Sigmoid colon (tissue), 4 donors: Measurements from ENCODE around the gene ADGRV1.

Source experiments
- EP300 ChIP-seq, 4 donors: sonication (generic); formaldehyde crosslinking; IDR thresholded peaks; one replicate each; pipeline ENCODE4 v1.6.1; 2017; ENCODE audit warnings: antibody characterized with exemption in 4 of 4
- POLR2A ChIP-seq, 2 donors: fragments of 450-650 bp; IDR thresholded peaks; one replicate each; pipeline ENCODE4 v1.6.1; 2016; ENCODE audit warnings: antibody characterized with exemption in 2 of 2, mild to moderate bottlenecking in 2 of 2, moderate library complexity in 2 of 2
- POLR2AphosphoS5 ChIP-seq, 4 donors: sonication (generic); formaldehyde crosslinking; IDR thresholded peaks; one replicate each; pipeline ENCODE4 v1.6.1; 2017; ENCODE audit warnings: antibody characterized with exemption in 4 of 4
- TF ChIP-seq, protein P1 (sequence below), 4 experiments: fragments of 450-650 bp in 3 of 4; fragments of 200-600 bp in 1 of 4; IDR thresholded peaks; one replicate each; pipeline ENCODE4 v1.5.1; 2016 to 2019; ENCODE audit warnings: antibody characterized with exemption in 4 of 4, mild to moderate bottlenecking in 3 of 4, moderate library complexity in 2 of 4

DNA sequence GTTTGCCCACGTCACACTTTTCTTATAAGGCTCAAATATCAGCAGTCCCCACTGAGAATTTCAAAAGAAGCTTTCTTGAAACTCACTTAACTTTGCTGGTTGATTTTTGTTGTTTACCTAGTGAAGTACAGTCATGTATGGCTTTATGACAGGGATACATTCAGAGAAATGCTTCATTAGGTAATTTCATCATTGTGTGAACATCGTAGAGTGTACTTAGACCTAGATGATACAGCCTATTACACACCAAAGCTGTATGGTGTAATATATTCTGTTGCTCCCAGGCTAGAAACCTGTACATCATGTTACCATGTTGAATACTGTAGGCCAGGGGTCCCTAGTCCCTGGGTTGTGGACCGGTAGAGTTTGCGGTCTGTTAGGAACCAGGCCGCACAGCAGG lies 647.5 kb downstream of the ADGRV1 start:
- TF ChIP-seq EP300 (IDR thresholded peaks at IDR 0.05) (no peak), POLR2AphosphoS5 (IDR thresholded peaks at IDR 0.05) (no peak), POLR2A (IDR thresholded peaks at IDR 0.05) (no peak)
- TF ChIP-seq, protein P1, sequence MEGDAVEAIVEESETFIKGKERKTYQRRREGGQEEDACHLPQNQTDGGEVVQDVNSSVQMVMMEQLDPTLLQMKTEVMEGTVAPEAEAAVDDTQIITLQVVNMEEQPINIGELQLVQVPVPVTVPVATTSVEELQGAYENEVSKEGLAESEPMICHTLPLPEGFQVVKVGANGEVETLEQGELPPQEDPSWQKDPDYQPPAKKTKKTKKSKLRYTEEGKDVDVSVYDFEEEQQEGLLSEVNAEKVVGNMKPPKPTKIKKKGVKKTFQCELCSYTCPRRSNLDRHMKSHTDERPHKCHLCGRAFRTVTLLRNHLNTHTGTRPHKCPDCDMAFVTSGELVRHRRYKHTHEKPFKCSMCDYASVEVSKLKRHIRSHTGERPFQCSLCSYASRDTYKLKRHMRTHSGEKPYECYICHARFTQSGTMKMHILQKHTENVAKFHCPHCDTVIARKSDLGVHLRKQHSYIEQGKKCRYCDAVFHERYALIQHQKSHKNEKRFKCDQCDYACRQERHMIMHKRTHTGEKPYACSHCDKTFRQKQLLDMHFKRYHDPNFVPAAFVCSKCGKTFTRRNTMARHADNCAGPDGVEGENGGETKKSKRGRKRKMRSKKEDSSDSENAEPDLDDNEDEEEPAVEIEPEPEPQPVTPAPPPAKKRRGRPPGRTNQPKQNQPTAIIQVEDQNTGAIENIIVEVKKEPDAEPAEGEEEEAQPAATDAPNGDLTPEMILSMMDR (IDR thresholded peaks at IDR 0.05) = no peak
